ENCODE results near the gene CGB2. TPM values are rescaled to one million over a fixed set of nuclear protein-coding genes. Genes with fewer than 3 reads are reported as not detected.

The CGB2 gene
- total and polyA plus RNA-seq, 2 of the 13 experiments (the other 11 are each of a cell fraction or from before 2014, with no cell fraction given), result not detected

GRCh38 chr19:48989701-48990291, 41.9 kb upstream of the CGB2 start:
- intact Hi-C loops (cut with micrococcal nuclease; ENCODE audit: unreplicated experiment) (no loop called here), in situ Hi-C loops (cut with HindIII; ENCODE audit: extremely low pct_ligation_motif_present, low pct_unique_long_range_greater_than_20kb) (no loop called here)
- POLR2A ChIA-PET, result interaction anchor here (0.6 kb wide), 1 partner anchor 163 kb away, joined by 3 read pairs; no protein-coding TSS in a partner anchor
- no peaks in the 10 kb centered on the region; a peak in 1 of 5 replicates for H3K27me3 ChIP-seq (ENCODE audit: control insufficient read depth in 1 of 2, insufficient read depth in 2 of 2, low read length in 2 of 2)
- no peak overlapping the region for H3K4me2 ChIP-seq (ENCODE audit: low read depth, low read length)
- no peak overlapping the region for H3K9ac ChIP-seq (ENCODE audit: insufficient read depth, low read depth, low read length)
- BruUV-seq (replicated peaks), result no TSS peak
- DNase-seq (ENCODE audit: low spot score), result no peak
- ATAC-seq, result no peak
- no peak overlapping the region for H2AFZ ChIP-seq (ENCODE audit: low read length)
- no peaks in the 10 kb centered on the region for H4K20me1 ChIP-seq (ENCODE audit: insufficient read depth, low read length)
- H3K4me1 ChIP-seq (ENCODE audit: insufficient read depth, low read length), result peaks cover 26% of the 10 kb centered on the region
- no peak for FAIRE-seq
- WGBS (ENCODE audit: low lambda C conversion rate), result 99% methylated on average over 15 of the region's 17 CpGs
- no peak overlapping the region for H3K27ac ChIP-seq (ENCODE audit: extremely low read length, insufficient read depth, low read length)
- peaks cover 13 to 36% of the 10 kb centered on the region in 2 experiments; a peak in 4 of 5 replicates for H3K36me3 ChIP-seq (replicated peaks in 1 of 2; ENCODE audit: control insufficient read depth in 1 of 2, insufficient read depth in 2 of 2, low read length in 2 of 2)
- CTCF ChIA-PET (ENCODE audit: low intra/inter-chr PET ratio, low total read pairs), result no interaction called here
- no peak overlapping the region for H3K4me3 ChIP-seq (replicated peaks in 1 of 3; ENCODE audit: insufficient read depth in 1 of 3, low read depth in 2 of 3, low read length in 3 of 3)
- no peak for TF ChIP-seq TRIM24 (CRISPR knock-in tag; IDR thresholded peaks at IDR 0.05)
- no peak for TF ChIP-seq ATF7 (IDR thresholded peaks at IDR 0.05)
- no peak for TF ChIP-seq ATF7 (CRISPR knock-in tag; IDR thresholded peaks at IDR 0.05)
- no peak for TF ChIP-seq JUND (CRISPR knock-in tag; IDR thresholded peaks at IDR 0.05)
- TF ChIP-seq FOXA1 (IDR thresholded peaks at IDR 0.05), result no peak
- no peak for TF ChIP-seq FOXA1 (CRISPR knock-in tag; IDR thresholded peaks at IDR 0.05)
- no peak for TF ChIP-seq SALL2 (CRISPR knock-in tag; IDR thresholded peaks at IDR 0.05)
- no peak for TF ChIP-seq ZNF260 (CRISPR knock-in tag; IDR thresholded peaks at IDR 0.05; ENCODE audit: borderline replicate concordance, low read depth)
- no peak for TF ChIP-seq KLF13 (CRISPR knock-in tag; IDR thresholded peaks at IDR 0.05)
- TF ChIP-seq SP2 (CRISPR knock-in tag; IDR thresholded peaks at IDR 0.05), result no peak
- no peak for TF ChIP-seq TEAD2 (CRISPR knock-in tag; IDR thresholded peaks at IDR 0.05)
- no peak for TF ChIP-seq SRSF9 (IDR thresholded peaks at IDR 0.05; ENCODE audit: borderline replicate concordance, insufficient read depth, low read depth, low read length, poor library complexity, severe bottlenecking)
- no peak for TF ChIP-seq NR1H2 (CRISPR knock-in tag; IDR thresholded peaks at IDR 0.05; ENCODE audit: borderline replicate concordance, low read depth)
- TF ChIP-seq PHF8 (CRISPR knock-in tag; IDR thresholded peaks at IDR 0.05), result no peak
- TF ChIP-seq, protein P1, sequence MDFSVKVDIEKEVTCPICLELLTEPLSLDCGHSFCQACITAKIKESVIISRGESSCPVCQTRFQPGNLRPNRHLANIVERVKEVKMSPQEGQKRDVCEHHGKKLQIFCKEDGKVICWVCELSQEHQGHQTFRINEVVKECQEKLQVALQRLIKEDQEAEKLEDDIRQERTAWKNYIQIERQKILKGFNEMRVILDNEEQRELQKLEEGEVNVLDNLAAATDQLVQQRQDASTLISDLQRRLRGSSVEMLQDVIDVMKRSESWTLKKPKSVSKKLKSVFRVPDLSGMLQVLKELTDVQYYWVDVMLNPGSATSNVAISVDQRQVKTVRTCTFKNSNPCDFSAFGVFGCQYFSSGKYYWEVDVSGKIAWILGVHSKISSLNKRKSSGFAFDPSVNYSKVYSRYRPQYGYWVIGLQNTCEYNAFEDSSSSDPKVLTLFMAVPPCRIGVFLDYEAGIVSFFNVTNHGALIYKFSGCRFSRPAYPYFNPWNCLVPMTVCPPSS (IDR thresholded peaks at IDR 0.05), result no peak
- no peak for TF ChIP-seq HMGA1 (CRISPR knock-in tag; conservative IDR thresholded peaks at IDR 0.05)
- TF ChIP-seq, protein P2, sequence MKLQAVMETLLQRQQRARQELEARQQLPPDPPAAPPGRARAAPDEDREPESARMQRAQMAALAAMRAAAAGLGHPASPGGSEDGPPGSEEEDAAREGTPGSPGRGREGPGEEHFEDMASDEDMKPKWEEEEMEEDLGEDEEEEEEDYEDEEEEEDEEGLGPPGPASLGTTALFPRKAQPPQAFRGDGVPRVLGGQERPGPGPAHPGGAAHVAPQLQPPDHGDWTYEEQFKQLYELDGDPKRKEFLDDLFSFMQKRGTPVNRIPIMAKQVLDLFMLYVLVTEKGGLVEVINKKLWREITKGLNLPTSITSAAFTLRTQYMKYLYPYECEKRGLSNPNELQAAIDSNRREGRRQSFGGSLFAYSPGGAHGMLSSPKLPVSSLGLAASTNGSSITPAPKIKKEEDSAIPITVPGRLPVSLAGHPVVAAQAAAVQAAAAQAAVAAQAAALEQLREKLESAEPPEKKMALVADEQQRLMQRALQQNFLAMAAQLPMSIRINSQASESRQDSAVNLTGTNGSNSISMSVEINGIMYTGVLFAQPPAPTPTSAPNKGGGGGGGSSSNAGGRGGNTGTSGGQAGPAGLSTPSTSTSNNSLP (IDR thresholded peaks at IDR 0.05; ENCODE audit: low read depth, low read length), result no peak
- no peak for TF ChIP-seq NAIF1 (CRISPR knock-in tag; IDR thresholded peaks at IDR 0.05; ENCODE audit: borderline replicate concordance)
- no peak for TF ChIP-seq REXO4 (CRISPR knock-in tag; IDR thresholded peaks at IDR 0.05; ENCODE audit: borderline replicate concordance)
- no peak for TF ChIP-seq ZNF326 (CRISPR knock-in tag; IDR thresholded peaks at IDR 0.05; ENCODE audit: borderline replicate concordance)
- TF ChIP-seq NFRKB (IDR thresholded peaks at IDR 0.05), result no peak
- peaks cover 38% of the 10 kb centered on the region for H3K79me2 ChIP-seq (ENCODE audit: insufficient read depth, low read length)
- H3K9me3 ChIP-seq (ENCODE audit: low read length), result no peaks in the 10 kb centered on the region
